Breast epithelium (tissue), 4 donors: ENCODE measurements around the gene OTOP2. TPM values are rescaled to one million over a fixed set of nuclear protein-coding genes. Genes with fewer than 3 reads are reported as not detected.

Experiments used
- DNase-seq, 2 donors: peaks; one replicate each; pipeline ENCODE4 v3.0.0-alpha.2; 2019; ENCODE audit warnings: low spot score in 2 of 2
- H3K27ac ChIP-seq, 2 donors: fragments of 200-600 bp; sonication (generic) in 1 of 2; one replicate each; pipeline ENCODE4 v1.5.1; 2016 to 2019; ENCODE audit warnings: mild to moderate bottlenecking in 1 of 2
- H3K27me3 ChIP-seq, 2 donors: fragments of 200-600 bp; sonication (generic) in 1 of 2; one replicate each; pipeline versions ENCODE4 v1.5.1 to v1.6.0; 2017 to 2019; ENCODE audit warnings: control low read depth in 1 of 2, mild to moderate bottlenecking in 1 of 2
- H3K36me3 ChIP-seq: fragments of 200-600 bp; one replicate; pipeline ENCODE4 v1.5.1; 2019
- H3K4me1 ChIP-seq, 2 donors: fragments of 200-600 bp; sonication (generic); one replicate each; pipeline ENCODE4 v1.5.1; 2016 to 2019; ENCODE audit warnings: control low read depth in 1 of 2
- H3K4me3 ChIP-seq, 3 donors: fragments of 200-600 bp; sonication (generic); 1 replicate in 2 of 3; 2 replicates in 1 of 3; pipeline ENCODE4 v1.5.1; 2016 to 2019; ENCODE audit warnings: mild to moderate bottlenecking in 3 of 3, moderate library complexity in 2 of 3
- H3K9me3 ChIP-seq, 2 donors: fragments of 200-600 bp; sonication (generic) in 1 of 2; one replicate each; pipeline ENCODE4 v1.5.1; 2016 to 2019; ENCODE audit warnings: control low read depth in 1 of 2
- POLR2A ChIP-seq: fragments of 450-650 bp; IDR thresholded peaks from one replicate; pipeline ENCODE4 v1.6.1; 2016; ENCODE audit warnings: antibody characterized with exemption, mild to moderate bottlenecking, moderate library complexity
- POLR2AphosphoS5 ChIP-seq, 3 donors: sonication (generic); formaldehyde crosslinking; IDR thresholded peaks; one replicate each; pipeline ENCODE4 v1.6.1; 2017; ENCODE audit warnings: antibody characterized with exemption in 3 of 3
- intact Hi-C: fragments of 100-400 bp; cut with DNase I; formaldehyde crosslinking; loops from one replicate; pipeline ENCODE4 v1.15.1; 2023; ENCODE audit warnings: low total_unique reads
- total RNA-seq, 3 donors: library from RNA; depleted of rRNA; stranded (reverse); fragments of >200 nt; gene quantifications; one replicate each; pipeline ENCODE4 v1.1.0, GENCODE V29; 2016
- TF ChIP-seq, protein P1 (sequence below), 3 donors: fragments of 450-650 bp; IDR thresholded peaks; one replicate each; pipeline ENCODE4 v1.5.1; 2016 to 2017; ENCODE audit warnings: antibody characterized with exemption in 3 of 3, mild to moderate bottlenecking in 3 of 3, moderate library complexity in 3 of 3

Gene OTOP2
- total RNA-seq, 3 donors from 2014 or later: 0.33 TPM; not detected in 2

DNA sequence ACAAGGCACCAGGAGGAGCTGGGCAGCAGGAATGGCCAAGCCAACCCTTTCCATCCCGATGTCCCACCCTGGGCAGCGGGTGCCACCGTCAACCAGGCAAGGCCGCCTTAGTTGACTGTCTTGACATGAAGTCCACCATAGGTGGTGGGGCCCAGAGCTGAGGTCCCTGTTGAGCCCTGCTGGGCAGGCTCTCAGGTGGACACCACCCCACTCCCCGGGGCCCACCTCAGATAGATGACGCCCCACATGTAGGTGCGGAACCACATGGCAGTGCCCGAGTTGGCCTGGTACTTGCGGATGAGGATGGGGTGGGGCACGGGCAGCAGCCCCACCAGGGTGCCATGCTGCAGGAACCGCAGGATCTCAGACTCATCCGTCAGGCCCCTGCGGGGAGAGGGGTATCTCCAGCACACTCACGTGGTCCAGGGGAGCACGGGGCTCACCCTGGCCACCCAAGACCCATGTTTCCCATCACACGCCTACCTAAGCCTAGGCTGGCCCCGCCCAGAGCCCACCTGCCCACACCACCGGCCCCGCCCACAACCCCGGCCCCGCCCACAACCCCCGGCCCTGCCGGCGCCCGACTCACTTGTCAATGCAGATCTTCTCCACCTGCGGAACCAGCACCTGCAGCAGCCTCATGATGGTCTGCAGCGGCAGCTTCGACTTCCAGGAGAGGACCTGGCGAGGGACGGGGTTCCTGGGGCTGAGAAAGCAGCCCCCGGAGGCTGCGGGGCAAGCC, 27.8 kb downstream of the OTOP2 start:
- H3K27ac ChIP-seq: no peak overlapping the region

DNA sequence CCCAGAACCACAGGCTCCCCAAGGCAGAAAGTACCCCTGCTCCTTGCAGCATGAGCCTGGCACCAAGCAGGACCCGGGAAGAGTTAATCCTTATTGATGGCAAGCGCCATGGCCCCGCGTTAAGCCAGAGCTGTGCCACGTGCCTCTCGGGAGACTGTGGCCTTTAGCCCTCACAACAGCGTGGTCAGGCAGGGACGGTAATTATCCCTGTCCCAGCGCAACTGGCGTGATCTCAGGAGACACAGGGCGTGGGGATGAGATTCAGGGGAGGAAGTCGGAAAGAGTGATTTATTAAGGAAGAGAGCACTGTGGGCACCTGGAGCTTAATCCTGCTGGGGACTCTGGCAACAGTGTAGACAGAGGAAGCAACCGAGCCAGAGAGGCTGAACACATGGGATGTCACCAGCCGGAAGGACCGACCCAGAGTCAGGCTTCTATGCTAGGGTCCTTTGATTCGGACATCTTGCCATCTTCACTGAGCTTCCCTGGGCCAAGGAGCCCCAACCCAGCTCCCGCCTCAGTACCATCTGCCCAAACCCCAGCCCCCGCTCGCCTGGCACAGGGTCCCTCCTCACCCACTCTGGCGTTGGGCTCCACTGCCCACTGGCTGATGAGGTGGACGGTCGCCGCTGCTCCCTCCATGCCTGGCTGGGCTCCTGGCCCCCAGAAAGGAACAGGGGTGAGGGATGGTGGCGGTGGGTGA, 28.5 kb downstream of the OTOP2 start:
- Histone ChIP-seq H3K27ac (no peak overlapping the region), H3K27me3 (no peaks in the 10 kb centered on the region), H3K9me3 (no peaks in the 10 kb centered on the region), H3K4me1 (no peaks in the 10 kb centered on the region), H3K4me3 (no peak overlapping the region), H3K36me3 (no peaks in the 10 kb centered on the region)
- intact Hi-C loops: no loop called here
- TF ChIP-seq POLR2AphosphoS5 (IDR thresholded peaks at IDR 0.05) (no peak), POLR2A (no peak)
- TF ChIP-seq, protein P1, sequence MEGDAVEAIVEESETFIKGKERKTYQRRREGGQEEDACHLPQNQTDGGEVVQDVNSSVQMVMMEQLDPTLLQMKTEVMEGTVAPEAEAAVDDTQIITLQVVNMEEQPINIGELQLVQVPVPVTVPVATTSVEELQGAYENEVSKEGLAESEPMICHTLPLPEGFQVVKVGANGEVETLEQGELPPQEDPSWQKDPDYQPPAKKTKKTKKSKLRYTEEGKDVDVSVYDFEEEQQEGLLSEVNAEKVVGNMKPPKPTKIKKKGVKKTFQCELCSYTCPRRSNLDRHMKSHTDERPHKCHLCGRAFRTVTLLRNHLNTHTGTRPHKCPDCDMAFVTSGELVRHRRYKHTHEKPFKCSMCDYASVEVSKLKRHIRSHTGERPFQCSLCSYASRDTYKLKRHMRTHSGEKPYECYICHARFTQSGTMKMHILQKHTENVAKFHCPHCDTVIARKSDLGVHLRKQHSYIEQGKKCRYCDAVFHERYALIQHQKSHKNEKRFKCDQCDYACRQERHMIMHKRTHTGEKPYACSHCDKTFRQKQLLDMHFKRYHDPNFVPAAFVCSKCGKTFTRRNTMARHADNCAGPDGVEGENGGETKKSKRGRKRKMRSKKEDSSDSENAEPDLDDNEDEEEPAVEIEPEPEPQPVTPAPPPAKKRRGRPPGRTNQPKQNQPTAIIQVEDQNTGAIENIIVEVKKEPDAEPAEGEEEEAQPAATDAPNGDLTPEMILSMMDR (IDR thresholded peaks at IDR 0.05): no peak
- no peak for DNase-seq

More for the DNA sequence above, 27.8 kb downstream of the OTOP2 start:
- no peaks in the 10 kb centered on the region for H3K27me3 ChIP-seq
- H3K9me3 ChIP-seq: no peaks in the 10 kb centered on the region
- no peak for TF ChIP-seq POLR2A
- TF ChIP-seq, protein P1 (IDR thresholded peaks at IDR 0.05): no peak
- TF ChIP-seq POLR2AphosphoS5 (IDR thresholded peaks at IDR 0.05): no peak
- H3K4me1 ChIP-seq: no peaks in the 10 kb centered on the region
- intact Hi-C loops: no loop called here
- no peak overlapping the region for H3K4me3 ChIP-seq
- DNase-seq: no peak
- no peaks in the 10 kb centered on the region for H3K36me3 ChIP-seq

DNA sequence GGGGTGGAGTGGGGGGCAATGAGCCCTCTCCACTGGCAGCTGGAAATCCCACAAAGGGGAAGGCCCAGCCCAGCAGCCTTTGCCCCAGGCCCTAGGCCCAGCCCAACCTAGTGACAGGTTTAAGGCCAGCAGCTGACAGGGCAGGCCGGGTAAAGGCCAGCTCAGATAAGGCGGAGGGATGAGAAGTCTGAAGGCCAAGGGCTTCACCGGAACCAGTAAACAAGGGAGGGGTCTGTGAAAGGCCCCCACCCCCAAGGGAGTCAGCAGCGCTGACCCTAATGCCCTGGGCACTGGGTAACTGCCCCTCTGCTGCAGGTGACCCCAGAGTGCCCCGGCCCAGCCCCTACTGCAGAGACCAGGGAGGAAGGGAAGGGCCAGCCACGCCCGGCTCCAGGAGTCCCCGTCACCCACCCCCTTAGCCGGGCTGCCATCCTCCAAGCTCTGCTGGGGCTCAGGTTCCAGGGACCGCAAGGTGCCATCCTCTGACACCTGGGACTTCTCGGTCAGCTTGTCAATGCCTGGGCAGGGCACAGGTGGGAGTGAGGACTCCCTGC, 29.1 kb downstream of the OTOP2 start:
- no peak overlapping the region for H3K4me3 ChIP-seq
- TF ChIP-seq, protein P1 (IDR thresholded peaks at IDR 0.05): no peak
- TF ChIP-seq POLR2A: no peak
- no peak for TF ChIP-seq POLR2AphosphoS5 (IDR thresholded peaks at IDR 0.05)
- intact Hi-C loops: no loop called here
- no peaks in the 10 kb centered on the region for H3K36me3 ChIP-seq
- DNase-seq: no peak
- H3K27ac ChIP-seq: no peak overlapping the region
- H3K9me3 ChIP-seq: no peaks in the 10 kb centered on the region
- no peaks in the 10 kb centered on the region for H3K4me1 ChIP-seq
- H3K27me3 ChIP-seq: no peaks in the 10 kb centered on the region

DNA sequence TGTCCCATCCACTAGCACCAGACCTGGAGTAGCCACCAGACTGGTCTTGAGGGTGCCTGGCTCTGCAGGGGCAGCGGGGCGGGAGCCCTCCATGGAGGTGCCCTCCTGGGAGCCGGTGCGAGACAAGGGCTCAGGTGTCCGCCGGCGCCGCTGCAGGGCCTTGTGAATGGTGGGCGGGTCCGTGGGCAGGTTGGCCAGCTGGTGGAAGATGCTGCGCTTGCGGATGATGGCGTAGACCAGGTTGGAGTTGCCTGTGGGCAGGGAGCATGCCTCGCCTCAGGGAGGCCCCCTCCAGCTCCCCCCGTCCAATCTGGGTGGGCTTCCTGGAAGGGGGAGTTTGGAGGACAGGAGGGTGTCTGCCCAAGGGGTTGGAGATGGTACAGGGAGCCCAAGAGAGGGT, 30.0 kb downstream of the OTOP2 start:
- no peak overlapping the region for H3K4me3 ChIP-seq
- intact Hi-C loops: no loop called here
- H3K27ac ChIP-seq: no peak overlapping the region
- no peaks in the 10 kb centered on the region for H3K9me3 ChIP-seq
- H3K27me3 ChIP-seq: no peaks in the 10 kb centered on the region
- H3K36me3 ChIP-seq: no peaks in the 10 kb centered on the region
- no peak for TF ChIP-seq POLR2AphosphoS5 (IDR thresholded peaks at IDR 0.05)
- no peak for TF ChIP-seq POLR2A
- TF ChIP-seq, protein P1 (IDR thresholded peaks at IDR 0.05): no peak
- no peaks in the 10 kb centered on the region for H3K4me1 ChIP-seq
- no peak for DNase-seq
